GM12878 (cell line): Measurements from ENCODE around the gene ZMYND10. TPM values are rescaled to one million over a fixed set of nuclear protein-coding genes. Genes with fewer than 3 reads are reported as not detected.

Experiments used
- CREM ChIP-seq: IDR thresholded peaks from 2 replicates; pipeline ENCODE4 v1.6.1; 2014; ENCODE audit warnings: antibody characterized with exemption, low read depth
- EGR1 ChIP-seq, 2 experiments: IDR thresholded peaks; 1 replicate in 1 of 2; 2 replicates in 1 of 2; pipeline ENCODE4 v1.6.1; 2011 to 2012; ENCODE audit warnings: low read depth in 2 of 2, low read length in 2 of 2, borderline replicate concordance in 1 of 2, mild to moderate bottlenecking in 1 of 2, moderate library complexity in 1 of 2
- HCFC1 ChIP-seq: fragments of 150-350 bp; IDR thresholded peaks from 2 replicates; pipeline ENCODE4 v1.6.1; 2014; ENCODE audit warnings: low read length
- KLF5 ChIP-seq: fragments of 450-650 bp; IDR thresholded peaks from 2 replicates; pipeline ENCODE4 v1.6.1; 2014; ENCODE audit warnings: mild to moderate bottlenecking; ENCODE audit not compliant: partially characterized antibody
- NBN ChIP-seq: fragments of 450-650 bp; IDR thresholded peaks from 2 replicates; pipeline ENCODE4 v1.6.1; 2016
- POLR2AphosphoS2 ChIP-seq: IDR thresholded peaks from 2 replicates; pipeline ENCODE4 v1.6.1; 2011; ENCODE audit warnings: low read depth, mild to moderate bottlenecking, low read length, improper control_type of control experiment, moderate library complexity
- RB1 ChIP-seq: fragments of 450-650 bp; formaldehyde crosslinking; IDR thresholded peaks from 2 replicates; pipeline ENCODE4 v1.6.1; 2017; ENCODE audit warnings: mild to moderate bottlenecking, borderline replicate concordance
- TCF7 ChIP-seq: IDR thresholded peaks from 2 replicates; pipeline ENCODE4 v1.6.1; 2014; ENCODE audit warnings: antibody characterized with exemption, borderline replicate concordance
- ZNF384 ChIP-seq: IDR thresholded peaks from 2 replicates; pipeline ENCODE4 v1.6.1; 2012; ENCODE audit warnings: low read depth, mild to moderate bottlenecking, low read length, improper control_type of control experiment, borderline replicate concordance
- polyA plus RNA-seq, 11 experiments: library from polyadenylated mRNA; depleted of rRNA in 4 of 11; unstranded in 6 of 11; stranded (reverse) in 5 of 11; fragments of >200 nt; fragmentation: Nextera tagmentation in 4 of 11; fragmentation: Illumina TruSeq in 1 of 11; extraction: Ambion mirVana in 4 of 11; extraction: Trizol in 1 of 11; gene quantifications; 1 replicate in 1 of 11; 2 replicates in 10 of 11; pipeline versions ENCODE4 v1.2.1 to v1.2.3, GENCODE V29; 2011 to 2016; ENCODE audit warnings: inconsistent platforms in 2 of 11, missing spikeins in 2 of 11, low read depth in 1 of 11
- total RNA-seq, 4 experiments: library from RNA; depleted of rRNA in 3 of 4; stranded (reverse); fragments of >200 nt in 3 of 4; fragmentation: Illumina TruSeq in 1 of 4; extraction: Trizol in 1 of 4; gene quantifications; 2 replicates each; pipeline versions ENCODE4 v1.2.1 to v1.2.3, GENCODE V29; 2013 to 2021
- TF ChIP-seq, protein P1 (sequence below): fragments of 450-650 bp; IDR thresholded peaks from 2 replicates; pipeline ENCODE4 v1.6.1; 2017; ENCODE audit warnings: mild to moderate bottlenecking, moderate library complexity
- TF ChIP-seq, protein P2 (sequence below): fragments of 450-650 bp; IDR thresholded peaks from 2 replicates; pipeline ENCODE4 v1.6.1; 2017; ENCODE audit warnings: low read depth, mild to moderate bottlenecking, moderate library complexity
- TF ChIP-seq, protein P3 (sequence below): fragments of 450-650 bp; conservative IDR thresholded peaks from 2 replicates; pipeline ENCODE4 v1.6.1; 2017; ENCODE audit warnings: mild to moderate bottlenecking, moderate library complexity
- TF ChIP-seq, protein P4 (sequence below): fragments of 450-650 bp; formaldehyde crosslinking; IDR thresholded peaks from 2 replicates; pipeline ENCODE4 v1.5.0; 2022; ENCODE audit warnings: mild to moderate bottlenecking, missing genetic modification characterization

The ZMYND10 gene
- total and polyA plus RNA-seq, 10 of the 15 experiments (the other 5 are each of a cell fraction or from before 2014, with no cell fraction given) = 0.11 to 1.0 (median 0.37) TPM

DNA sequence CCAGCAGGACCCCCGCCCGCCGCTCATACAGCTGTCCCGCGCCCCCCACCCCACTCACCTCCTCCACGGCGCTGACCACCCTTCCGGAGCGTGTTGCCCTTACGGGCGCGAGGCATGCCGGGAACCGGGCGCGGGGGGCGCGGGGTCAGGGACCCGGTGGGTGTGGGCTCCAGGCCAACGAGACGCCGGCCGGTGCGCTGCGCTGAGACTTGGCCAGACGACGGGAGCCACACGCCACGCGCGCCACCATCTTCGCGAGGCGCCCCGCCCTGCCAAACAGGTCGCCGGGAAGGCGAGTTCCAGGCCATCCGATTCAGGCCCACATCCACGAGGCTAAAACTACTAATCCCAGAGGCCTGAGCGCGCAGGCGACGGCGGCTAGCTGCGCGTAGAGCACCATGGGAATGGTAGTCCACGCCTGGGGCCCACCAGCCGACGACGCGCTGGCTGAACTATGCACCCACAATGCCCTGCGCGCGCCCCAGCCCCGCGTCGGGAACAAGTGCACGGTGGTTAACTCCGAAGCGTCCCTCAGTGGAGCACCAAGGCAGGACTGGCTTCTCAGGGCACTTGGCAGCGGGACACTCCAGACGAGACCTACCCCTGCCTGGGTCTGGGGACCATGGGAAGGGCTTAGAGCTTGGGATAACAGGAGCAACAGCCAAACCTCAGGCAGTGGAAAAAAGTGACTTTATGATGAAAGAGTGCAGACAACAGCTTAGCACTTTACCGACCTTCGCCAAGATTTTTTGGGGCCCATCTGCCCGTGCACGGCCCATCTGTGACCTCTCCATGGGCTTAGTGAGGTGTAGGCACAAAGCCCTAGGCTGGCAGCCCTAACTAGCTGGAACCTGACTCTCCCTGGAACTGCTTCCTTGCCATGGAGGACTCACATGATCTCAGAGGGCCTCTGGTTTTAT, 53.1 kb downstream of the ZMYND10 start, which contains the start of gene IFRD2 (continued):
- TF ChIP-seq, protein P1, sequence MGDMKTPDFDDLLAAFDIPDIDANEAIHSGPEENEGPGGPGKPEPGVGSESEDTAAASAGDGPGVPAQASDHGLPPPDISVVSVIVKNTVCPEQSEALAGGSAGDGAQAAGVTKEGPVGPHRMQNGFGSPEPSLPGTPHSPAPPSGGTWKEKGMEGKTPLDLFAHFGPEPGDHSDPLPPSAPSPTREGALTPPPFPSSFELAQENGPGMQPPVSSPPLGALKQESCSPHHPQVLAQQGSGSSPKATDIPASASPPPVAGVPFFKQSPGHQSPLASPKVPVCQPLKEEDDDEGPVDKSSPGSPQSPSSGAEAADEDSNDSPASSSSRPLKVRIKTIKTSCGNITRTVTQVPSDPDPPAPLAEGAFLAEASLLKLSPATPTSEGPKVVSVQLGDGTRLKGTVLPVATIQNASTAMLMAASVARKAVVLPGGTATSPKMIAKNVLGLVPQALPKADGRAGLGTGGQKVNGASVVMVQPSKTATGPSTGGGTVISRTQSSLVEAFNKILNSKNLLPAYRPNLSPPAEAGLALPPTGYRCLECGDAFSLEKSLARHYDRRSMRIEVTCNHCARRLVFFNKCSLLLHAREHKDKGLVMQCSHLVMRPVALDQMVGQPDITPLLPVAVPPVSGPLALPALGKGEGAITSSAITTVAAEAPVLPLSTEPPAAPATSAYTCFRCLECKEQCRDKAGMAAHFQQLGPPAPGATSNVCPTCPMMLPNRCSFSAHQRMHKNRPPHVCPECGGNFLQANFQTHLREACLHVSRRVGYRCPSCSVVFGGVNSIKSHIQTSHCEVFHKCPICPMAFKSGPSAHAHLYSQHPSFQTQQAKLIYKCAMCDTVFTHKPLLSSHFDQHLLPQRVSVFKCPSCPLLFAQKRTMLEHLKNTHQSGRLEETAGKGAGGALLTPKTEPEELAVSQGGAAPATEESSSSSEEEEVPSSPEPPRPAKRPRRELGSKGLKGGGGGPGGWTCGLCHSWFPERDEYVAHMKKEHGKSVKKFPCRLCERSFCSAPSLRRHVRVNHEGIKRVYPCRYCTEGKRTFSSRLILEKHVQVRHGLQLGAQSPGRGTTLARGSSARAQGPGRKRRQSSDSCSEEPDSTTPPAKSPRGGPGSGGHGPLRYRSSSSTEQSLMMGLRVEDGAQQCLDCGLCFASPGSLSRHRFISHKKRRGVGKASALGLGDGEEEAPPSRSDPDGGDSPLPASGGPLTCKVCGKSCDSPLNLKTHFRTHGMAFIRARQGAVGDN = 0 out of 2 replicates have a peak, but pooled peaks have one; percentile 30
- TF ChIP-seq, protein P2, sequence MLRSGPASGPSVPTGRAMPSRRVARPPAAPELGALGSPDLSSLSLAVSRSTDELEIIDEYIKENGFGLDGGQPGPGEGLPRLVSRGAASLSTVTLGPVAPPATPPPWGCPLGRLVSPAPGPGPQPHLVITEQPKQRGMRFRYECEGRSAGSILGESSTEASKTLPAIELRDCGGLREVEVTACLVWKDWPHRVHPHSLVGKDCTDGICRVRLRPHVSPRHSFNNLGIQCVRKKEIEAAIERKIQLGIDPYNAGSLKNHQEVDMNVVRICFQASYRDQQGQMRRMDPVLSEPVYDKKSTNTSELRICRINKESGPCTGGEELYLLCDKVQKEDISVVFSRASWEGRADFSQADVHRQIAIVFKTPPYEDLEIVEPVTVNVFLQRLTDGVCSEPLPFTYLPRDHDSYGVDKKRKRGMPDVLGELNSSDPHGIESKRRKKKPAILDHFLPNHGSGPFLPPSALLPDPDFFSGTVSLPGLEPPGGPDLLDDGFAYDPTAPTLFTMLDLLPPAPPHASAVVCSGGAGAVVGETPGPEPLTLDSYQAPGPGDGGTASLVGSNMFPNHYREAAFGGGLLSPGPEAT = peak; percentile 24; the same call in 1 of the 2 replicates
- TF ChIP-seq KLF5 (peak; percentile 89), EGR1 (IDR thresholded peaks at IDR 0.05; ENCODE audit: borderline replicate concordance in 1 of 2, low read depth in 2 of 2, low read length in 2 of 2) (peak; percentile 14; a peak in 2 of 3 replicates), NBN (peak; percentile 71), CREM (peak; percentile 100), RB1 (peak; percentile 65; the same call in 1 of the 2 replicates), HCFC1 (peak; percentile 100), ZNF384 (0 out of 2 replicates have a peak, but pooled peaks have one; percentile 11), POLR2AphosphoS2 (peak; percentile 69; the same call in 1 of the 2 replicates), TCF7 (no peak)
- TF ChIP-seq, protein P3, sequence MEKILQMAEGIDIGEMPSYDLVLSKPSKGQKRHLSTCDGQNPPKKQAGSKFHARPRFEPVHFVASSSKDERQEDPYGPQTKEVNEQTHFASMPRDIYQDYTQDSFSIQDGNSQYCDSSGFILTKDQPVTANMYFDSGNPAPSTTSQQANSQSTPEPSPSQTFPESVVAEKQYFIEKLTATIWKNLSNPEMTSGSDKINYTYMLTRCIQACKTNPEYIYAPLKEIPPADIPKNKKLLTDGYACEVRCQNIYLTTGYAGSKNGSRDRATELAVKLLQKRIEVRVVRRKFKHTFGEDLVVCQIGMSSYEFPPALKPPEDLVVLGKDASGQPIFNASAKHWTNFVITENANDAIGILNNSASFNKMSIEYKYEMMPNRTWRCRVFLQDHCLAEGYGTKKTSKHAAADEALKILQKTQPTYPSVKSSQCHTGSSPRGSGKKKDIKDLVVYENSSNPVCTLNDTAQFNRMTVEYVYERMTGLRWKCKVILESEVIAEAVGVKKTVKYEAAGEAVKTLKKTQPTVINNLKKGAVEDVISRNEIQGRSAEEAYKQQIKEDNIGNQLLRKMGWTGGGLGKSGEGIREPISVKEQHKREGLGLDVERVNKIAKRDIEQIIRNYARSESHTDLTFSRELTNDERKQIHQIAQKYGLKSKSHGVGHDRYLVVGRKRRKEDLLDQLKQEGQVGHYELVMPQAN = peak; percentile 87
- TF ChIP-seq, protein P4, sequence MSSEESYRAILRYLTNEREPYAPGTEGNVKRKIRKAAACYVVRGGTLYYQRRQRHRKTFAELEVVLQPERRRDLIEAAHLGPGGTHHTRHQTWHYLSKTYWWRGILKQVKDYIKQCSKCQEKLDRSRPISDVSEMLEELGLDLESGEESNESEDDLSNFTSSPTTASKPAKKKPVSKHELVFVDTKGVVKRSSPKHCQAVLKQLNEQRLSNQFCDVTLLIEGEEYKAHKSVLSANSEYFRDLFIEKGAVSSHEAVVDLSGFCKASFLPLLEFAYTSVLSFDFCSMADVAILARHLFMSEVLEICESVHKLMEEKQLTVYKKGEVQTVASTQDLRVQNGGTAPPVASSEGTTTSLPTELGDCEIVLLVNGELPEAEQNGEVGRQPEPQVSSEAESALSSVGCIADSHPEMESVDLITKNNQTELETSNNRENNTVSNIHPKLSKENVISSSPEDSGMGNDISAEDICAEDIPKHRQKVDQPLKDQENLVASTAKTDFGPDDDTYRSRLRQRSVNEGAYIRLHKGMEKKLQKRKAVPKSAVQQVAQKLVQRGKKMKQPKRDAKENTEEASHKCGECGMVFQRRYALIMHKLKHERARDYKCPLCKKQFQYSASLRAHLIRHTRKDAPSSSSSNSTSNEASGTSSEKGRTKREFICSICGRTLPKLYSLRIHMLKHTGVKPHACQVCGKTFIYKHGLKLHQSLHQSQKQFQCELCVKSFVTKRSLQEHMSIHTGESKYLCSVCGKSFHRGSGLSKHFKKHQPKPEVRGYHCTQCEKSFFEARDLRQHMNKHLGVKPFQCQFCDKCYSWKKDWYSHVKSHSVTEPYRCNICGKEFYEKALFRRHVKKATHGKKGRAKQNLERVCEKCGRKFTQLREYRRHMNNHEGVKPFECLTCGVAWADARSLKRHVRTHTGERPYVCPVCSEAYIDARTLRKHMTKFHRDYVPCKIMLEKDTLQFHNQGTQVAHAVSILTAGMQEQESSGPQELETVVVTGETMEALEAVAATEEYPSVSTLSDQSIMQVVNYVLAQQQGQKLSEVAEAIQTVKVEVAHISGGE = no peak
